ENCODE results near the gene HOXB2.
A peak's percentile ranks its signal among the peaks of the same experiment; 100 is the strongest.

The HOXB2 gene

GRCh38 chr17:48545022-48545375, at the start of gene HOXB2:
Gene HOXB2 (minus strand): TSS chr17:48545109. CDS start chr17:48544911, 198 bp downstream.
- DNase-seq = peak in 1 of 2 experiments; percentile 61

GRCh38 chr17:48593840-48594537, 49.1 kb upstream of the HOXB2 start:
- DNase-seq = peak in 1 of 2 experiments; percentile 81

- no peak for DNase-seq
These were observed 48.4 kb upstream of the HOXB2 start, which contains the start of gene HOXB5 for GRCh38 chr17:48593126-48593829. Gene HOXB5 (minus strand): TSS chr17:48593779. CDS start chr17:48593682, 97 bp downstream.

- no peak for DNase-seq
These were observed 47.7 kb upstream of the HOXB2 start for GRCh38 chr17:48592577-48592976.

GRCh38 chr17:48592057-48592514, 47.2 kb upstream of the HOXB2 start:
- DNase-seq = no peak

- no peak for DNase-seq
These were observed 46.5 kb upstream of the HOXB2 start for GRCh38 chr17:48591255-48592056.

- DNase-seq = no peak
These were observed 45.8 kb upstream of the HOXB2 start for GRCh38 chr17:48590607-48591161.

- DNase-seq = no peak
These were observed 45.1 kb upstream of the HOXB2 start, which contains the start of gene HOXB3 for GRCh38 chr17:48589831-48590606. Gene HOXB3 (minus strand): TSS chr17:48590241. CDS start chr17:48552474, 37,767 bp downstream.

GRCh38 chr17:48589060-48589830, 44.3 kb upstream of the HOXB2 start:
- DNase-seq = no peak

- DNase-seq = no peak
These were observed 43.6 kb upstream of the HOXB2 start for GRCh38 chr17:48588528-48588927.

GRCh38 chr17:48588074-48588415, 43.1 kb upstream of the HOXB2 start:
- no peak for DNase-seq

- DNase-seq = no peak
These were observed 42.6 kb upstream of the HOXB2 start for GRCh38 chr17:48587276-48588073.

GRCh38 chr17:48586355-48587258, 41.7 kb upstream of the HOXB2 start:
- no peak for DNase-seq

GRCh38 chr17:48584223-48584741, 39.4 kb upstream of the HOXB2 start:
- DNase-seq = no peak

GRCh38 chr17:48583708-48584222, 38.9 kb upstream of the HOXB2 start:
- no peak for DNase-seq

GRCh38 chr17:48582750-48583069, 37.8 kb upstream of the HOXB2 start:
- DNase-seq = no peak

GRCh38 chr17:48579760-48580554, 35.0 kb upstream of the HOXB2 start:
- DNase-seq = no peak

- DNase-seq = no peak
These were observed 34.5 kb upstream of the HOXB2 start for GRCh38 chr17:48579471-48579759.

All from NCI-H446 (cell line).